H9 (cell line): ENCODE measurements around the gene UTS2. TPM values are rescaled to one million over a fixed set of nuclear protein-coding genes. Genes with fewer than 3 reads are reported as not detected.

Experiments used
- DNase-seq: peaks from one replicate; pipeline ENCODE4 v3.0.0-alpha.2; 2017
- H2AFZ ChIP-seq: one replicate; pipeline ENCODE4 v1.6.1; 2013; ENCODE audit warnings: mild to moderate bottlenecking, low read length, control low read depth, moderate library complexity
- H2AK5ac ChIP-seq: 2 replicates; pipeline ENCODE4 v1.6.1; 2013; ENCODE audit warnings: low read length, control low read depth, mixed read lengths; ENCODE audit not compliant: insufficient read length
- H2BK120ac ChIP-seq: one replicate; pipeline ENCODE4 v1.6.1; 2013; ENCODE audit warnings: low read depth, mild to moderate bottlenecking, low read length, control low read depth, inconsistent platforms; ENCODE audit not compliant: poor library complexity, severe bottlenecking
- H2BK12ac ChIP-seq: 2 replicates; pipeline ENCODE4 v1.6.1; 2013; ENCODE audit warnings: low read length, control low read depth, mixed read lengths, low read depth; ENCODE audit not compliant: insufficient read length
- H2BK15ac ChIP-seq: 2 replicates; pipeline ENCODE4 v1.6.1; 2013; ENCODE audit warnings: low read depth, low read length, control low read depth
- H2BK20ac ChIP-seq: one replicate; pipeline ENCODE4 v1.6.1; 2013; ENCODE audit warnings: low read depth, mild to moderate bottlenecking, low read length, control low read depth, inconsistent platforms; ENCODE audit not compliant: poor library complexity, severe bottlenecking
- H2BK5ac ChIP-seq: 2 replicates; pipeline ENCODE4 v1.6.1; 2013; ENCODE audit warnings: low read length, control low read depth, mixed read lengths; ENCODE audit not compliant: insufficient read length
- H3K14ac ChIP-seq: 2 replicates; pipeline ENCODE4 v1.6.1; 2013; ENCODE audit warnings: low read length, control low read depth; ENCODE audit not compliant: insufficient read depth
- H3K18ac ChIP-seq: 2 replicates; pipeline ENCODE4 v1.6.1; 2013; ENCODE audit warnings: low read depth, mild to moderate bottlenecking, mixed read lengths, low read length, control low read depth; ENCODE audit not compliant: insufficient read length
- H3K23ac ChIP-seq: 2 replicates; pipeline ENCODE4 v1.6.1; 2013; ENCODE audit warnings: low read length, control low read depth, mixed read lengths, low read depth; ENCODE audit not compliant: insufficient read length
- H3K23me2 ChIP-seq: 2 replicates; pipeline ENCODE4 v1.6.1; 2013; ENCODE audit warnings: low read depth, mild to moderate bottlenecking, mixed read lengths, low read length, control low read depth; ENCODE audit not compliant: insufficient read length, poor library complexity, severe bottlenecking
- H3K27ac ChIP-seq: 2 replicates; pipeline ENCODE4 v1.5.1; 2013; ENCODE audit warnings: low read length, control low read depth, mixed read lengths, low read depth; ENCODE audit not compliant: insufficient read length
- H3K27me3 ChIP-seq: 2 replicates; pipeline ENCODE4 v1.6.1; 2013; ENCODE audit warnings: low read length, control low read depth, inconsistent platforms; ENCODE audit not compliant: insufficient read depth
- H3K4ac ChIP-seq: 2 replicates; pipeline ENCODE4 v1.6.1; 2013; ENCODE audit warnings: low read depth, mild to moderate bottlenecking, control low read depth, inconsistent platforms, low read length, moderate library complexity
- H3K4me1 ChIP-seq: 2 replicates; pipeline ENCODE4 v1.6.1; 2013; ENCODE audit warnings: low read length, control low read depth, inconsistent platforms; ENCODE audit not compliant: insufficient read depth
- H3K4me2 ChIP-seq: 2 replicates; pipeline ENCODE4 v1.6.1; 2013; ENCODE audit warnings: low read length, control low read depth, mixed read lengths; ENCODE audit not compliant: insufficient read length, insufficient read depth
- H3K56ac ChIP-seq: 2 replicates; pipeline ENCODE4 v1.6.1; 2013; ENCODE audit warnings: low read depth, mild to moderate bottlenecking, mixed read lengths, low read length, control low read depth; ENCODE audit not compliant: insufficient read length
- H3K79me1 ChIP-seq: 2 replicates; pipeline ENCODE4 v1.6.1; 2013; ENCODE audit warnings: low read depth, mild to moderate bottlenecking, moderate library complexity, low read length, control low read depth, inconsistent platforms; ENCODE audit not compliant: insufficient read depth, poor library complexity, severe bottlenecking
- H3K79me2 ChIP-seq: 2 replicates; pipeline ENCODE4 v1.6.1; 2013; ENCODE audit warnings: low read length, control low read depth, inconsistent platforms; ENCODE audit not compliant: insufficient read depth
- H3K9ac ChIP-seq: 2 replicates; pipeline ENCODE4 v1.6.1; 2013; ENCODE audit warnings: low read length, control low read depth, mixed read lengths; ENCODE audit not compliant: insufficient read length; ENCODE audit errors: extremely low read depth
- H3K9me3 ChIP-seq: one replicate; pipeline ENCODE4 v1.6.1; 2013; ENCODE audit warnings: low read depth, low read length, inconsistent platforms; ENCODE audit not compliant: control insufficient read depth
- H3T11ph ChIP-seq: one replicate; pipeline ENCODE4 v1.6.1; 2013; ENCODE audit warnings: mild to moderate bottlenecking, low read length, control low read depth, inconsistent platforms
- H4K20me1 ChIP-seq: one replicate; pipeline ENCODE4 v1.6.1; 2013; ENCODE audit not compliant: control insufficient read depth, insufficient read length, insufficient read depth
- H4K5ac ChIP-seq: 2 replicates; pipeline ENCODE4 v1.6.1; 2013; ENCODE audit warnings: low read depth, mild to moderate bottlenecking, mixed read lengths, low read length, control low read depth; ENCODE audit not compliant: insufficient read length
- H4K8ac ChIP-seq: replicated peaks from 2 replicates; pipeline ENCODE4 v1.6.1; 2013; ENCODE audit warnings: low read length, control low read depth, mixed read lengths, low read depth; ENCODE audit not compliant: insufficient read length
- H4K91ac ChIP-seq: 2 replicates; pipeline ENCODE4 v1.6.1; 2013; ENCODE audit warnings: low read depth, mild to moderate bottlenecking, moderate library complexity, mixed read lengths, low read length, control low read depth; ENCODE audit not compliant: insufficient read length
- H3K27ac Mint-ChIP-seq, 3 experiments: 2 replicates in 2 of 3; 3 replicates in 1 of 3; pipeline ENCODE4 v1.8.0; 2020 to 2021; ENCODE audit warnings: mixed read lengths in 3 of 3, mild to moderate bottlenecking in 1 of 3, moderate library complexity in 1 of 3
- H3K27me3 Mint-ChIP-seq: 2 replicates; pipeline ENCODE4 v1.8.0; 2021; ENCODE audit warnings: low read depth, mild to moderate bottlenecking, moderate library complexity, mixed read lengths
- H3K36me3 Mint-ChIP-seq, 3 experiments: 2 replicates in 2 of 3; 3 replicates in 1 of 3; pipeline ENCODE4 v1.8.0; 2020 to 2021; ENCODE audit warnings: low read depth in 3 of 3, mixed read lengths in 3 of 3; ENCODE audit not compliant: insufficient read depth in 1 of 3
- H3K4me1 Mint-ChIP-seq, 2 experiments: 2 replicates each; pipeline ENCODE4 v1.8.0; 2020; ENCODE audit warnings: mixed read lengths in 2 of 2
- H3K4me3 Mint-ChIP-seq, 2 experiments: 2 replicates in 1 of 2; 3 replicates in 1 of 2; pipeline ENCODE4 v1.8.0; 2020 to 2021; ENCODE audit warnings: mild to moderate bottlenecking in 2 of 2, mixed read lengths in 2 of 2, moderate library complexity in 1 of 2
- H3K9me3 Mint-ChIP-seq, 2 experiments: 2 replicates in 1 of 2; 3 replicates in 1 of 2; pipeline ENCODE4 v1.8.0; 2020; ENCODE audit warnings: mild to moderate bottlenecking in 2 of 2, mixed read lengths in 2 of 2, moderate library complexity in 1 of 2
- CTCF ChIP-seq: fragments of 200-600 bp; sonication (generic); conservative IDR thresholded peaks from 3 replicates; pipeline ENCODE4 v1.8.0; 2021; ENCODE audit warnings: antibody characterized with exemption, mild to moderate bottlenecking
- WGBS: extraction: QIAGEN DNeasy Blood & Tissue Kit; methylation state at CpG from one replicate; pipeline ENCODE4 v1.1.7; 2013; ENCODE audit warnings: missing lambda C conversion rate, low lambda C conversion rate, mixed read lengths; ENCODE audit not compliant: insufficient read length; ENCODE audit errors: extremely low coverage; 5-methylcytosine and 5-hydroxymethylcytosine counted together
- total RNA-seq: library from RNA; stranded (reverse); gene quantifications from 2 replicates; pipeline ENCODE4 v1.2.1, GENCODE V29; 2021

Gene UTS2
- total RNA-seq, 1 experiment from 2014 or later = not detected

GRCh38 chr1:7898962-7899361 is 46.1 kb upstream of the UTS2 start:
- H3K9me3 ChIP-seq = no peaks in the 10 kb centered on the region
- no peak overlapping the region for H2AK5ac ChIP-seq
- no peak for DNase-seq
- no peak overlapping the region for H3K14ac ChIP-seq
- H3K23ac ChIP-seq = no peak overlapping the region
- Mint-ChIP-seq H3K27me3 (peaks cover 8% of the 10 kb centered on the region), H3K4me3 (no peak overlapping the region), H3K4me1 (peaks cover 3 to 7% of the 10 kb centered on the region in 2 experiments; a peak in 3 of 4 replicates), H3K36me3 (no peaks in the 10 kb centered on the region), H3K9me3 (no peaks in the 10 kb centered on the region), H3K27ac (no peak overlapping the region; a peak in 1 of 7 replicates)
- H2BK120ac ChIP-seq = no peak overlapping the region
- H2AFZ ChIP-seq = no peak overlapping the region
- H2BK12ac ChIP-seq = no peak overlapping the region
- no peak overlapping the region for H4K5ac ChIP-seq
- no peak overlapping the region for H3T11ph ChIP-seq
- H3K9ac ChIP-seq = no peak overlapping the region
- WGBS = no CpG with 5 or more reads among the region's 5 CpGs
- no peaks in the 10 kb centered on the region for H3K79me2 ChIP-seq
- H4K91ac ChIP-seq = no peak overlapping the region
- H3K27ac ChIP-seq = no peak overlapping the region
- H2BK15ac ChIP-seq = no peak overlapping the region
- H4K8ac ChIP-seq = no peak overlapping the region
- no peak overlapping the region for H2BK5ac ChIP-seq
- no peaks in the 10 kb centered on the region for H3K79me1 ChIP-seq
- no peak overlapping the region for H3K4me2 ChIP-seq
- no peak overlapping the region for H2BK20ac ChIP-seq
- no peak for TF ChIP-seq CTCF
- H3K18ac ChIP-seq = no peak overlapping the region
- H3K4ac ChIP-seq = no peak overlapping the region
- H3K56ac ChIP-seq = no peak overlapping the region
- no peaks in the 10 kb centered on the region for H3K23me2 ChIP-seq
- H4K20me1 ChIP-seq = no peaks in the 10 kb centered on the region
- no peaks in the 10 kb centered on the region for H3K27me3 ChIP-seq
- H3K4me1 ChIP-seq = no peaks in the 10 kb centered on the region
